Body of pancreas (tissue), 4 donors: Measurements from ENCODE around the gene FAM90A26. TPM values are rescaled to one million over a fixed set of nuclear protein-coding genes. Genes with fewer than 3 reads are reported as not detected.
"Not testable (repeated sequence)": the region's sequence is repeated elsewhere in the genome, so short reads cannot be mapped to it uniquely, and the experiment has no call there.

ENCODE experiments used
- ATAC-seq: fragments of 150-250 bp; one replicate; pipeline ENCODE4 v1.9.1; 2016
- DNase-seq, 4 donors: peaks; one replicate each; pipeline ENCODE4 v3.0.0-alpha.2; 2019
- H3K27ac ChIP-seq, 4 donors: fragments of 200-600 bp; sonication (generic); 1 replicate in 3 of 4; 2 replicates in 1 of 4; pipeline versions ENCODE4 v1.5.1 to v1.6.1; 2016 to 2019; ENCODE audit warnings: mild to moderate bottlenecking in 1 of 4, mixed read lengths in 1 of 4, moderate library complexity in 1 of 4
- H3K27me3 ChIP-seq, 2 donors: fragments of 200-600 bp; sonication (generic); one replicate each; pipeline ENCODE4 v1.6.0; 2016; ENCODE audit warnings: mild to moderate bottlenecking in 1 of 2
- H3K36me3 ChIP-seq, 2 donors: fragments of 200-600 bp; sonication (generic); replicated peaks in 1 of 2; 2 replicates each; pipeline ENCODE4 v1.5.1; 2016; ENCODE audit warnings: low read depth in 2 of 2; ENCODE audit not compliant: insufficient read depth in 1 of 2
- H3K4me1 ChIP-seq: fragments of 200-600 bp; sonication (generic); one replicate; pipeline ENCODE4 v1.6.0; 2016
- H3K4me3 ChIP-seq, 2 donors: fragments of 200-600 bp; sonication (generic); 1 replicate in 1 of 2; 2 replicates in 1 of 2; pipeline ENCODE4 v1.5.1; 2016 to 2019
- H3K9me3 ChIP-seq, 3 donors: fragments of 200-600 bp; sonication (generic); 1 replicate in 2 of 3; 2 replicates in 1 of 3; pipeline ENCODE4 v1.5.1; 2016
- POLR2A ChIP-seq, 3 donors: fragments of 450-650 bp; IDR thresholded peaks; one replicate each; pipeline ENCODE4 v1.6.1; 2016; ENCODE audit warnings: antibody characterized with exemption in 3 of 3, mild to moderate bottlenecking in 2 of 3
- WGBS, 2 donors: methylation state at CpG; one replicate each; pipeline ENCODE4 v1.1.5; 2017; 5-methylcytosine and 5-hydroxymethylcytosine counted together
- intact Hi-C: fragments of 100-400 bp; cut with DNase I; formaldehyde crosslinking; loops from one replicate; pipeline ENCODE4 v1.15.1; 2023
- total RNA-seq, 2 donors: library from RNA; depleted of rRNA; stranded (reverse); fragments of >200 nt; gene quantifications; one replicate each; pipeline ENCODE4 v1.1.0, GENCODE V29; 2016

Gene FAM90A26
- total RNA-seq, 2 donors from 2014 or later: not detected

GRCh38 chr4:9153008-9153570, 17.1 kb upstream of the FAM90A26 start:
- H3K9me3 ChIP-seq, intact Hi-C loops, H3K27me3 ChIP-seq, H3K36me3 ChIP-seq, H3K4me1 ChIP-seq: not testable (repeated sequence)
- WGBS, 2 donors: 0% methylated on average over 6 to 39 of the region's 53 CpGs
- TF ChIP-seq POLR2A (IDR thresholded peaks at IDR 0.05): peak in 2 of 3 donors; percentile 65 to 71
- Histone ChIP-seq H3K27ac (peak overlapping the region in 3 of 4 donors; percentile 75 to 90 (median 89)), H3K4me3 (peak overlapping the region; percentile 74 to 83)
- DNase-seq (peak; percentile 98 to 100 (median 99)), ATAC-seq (peak; percentile 100)

- H3K36me3 ChIP-seq, H3K9me3 ChIP-seq, H3K27me3 ChIP-seq, H3K4me1 ChIP-seq, intact Hi-C loops, ATAC-seq: not testable (repeated sequence)
- H3K4me3 ChIP-seq: peak overlapping the region; percentile 74 to 83
- H3K27ac ChIP-seq: peak overlapping the region in 3 of 4 donors; percentile 75 to 90 (median 89)
- peak in 2 of 4 donors; percentile 14 to 15 for DNase-seq
- 7 to 50% methylated on average over 3 to 27 of the region's 27 CpGs for WGBS, 2 donors
Measured at GRCh38 chr4:9153571-9154157, 16.5 kb upstream of the FAM90A26 start.

GRCh38 chr4:9155101-9155886, 14.9 kb upstream of the FAM90A26 start:
- H3K27ac ChIP-seq, ATAC-seq, H3K4me3 ChIP-seq, H3K9me3 ChIP-seq, H3K4me1 ChIP-seq, intact Hi-C loops, H3K36me3 ChIP-seq, H3K27me3 ChIP-seq, DNase-seq: not testable (repeated sequence)
- WGBS, 2 donors: 77 to 85% methylated on average over 7 to 12 of the region's 12 CpGs

- intact Hi-C loops, H3K9me3 ChIP-seq, H3K36me3 ChIP-seq, ATAC-seq, H3K27me3 ChIP-seq, H3K4me1 ChIP-seq, H3K27ac ChIP-seq, H3K4me3 ChIP-seq: not testable (repeated sequence)
- 0% methylated on average over 1 of the region's 6 CpGs; no CpG with 5 or more reads in 1 of the 2 donors for WGBS, 2 donors
- DNase-seq: peak in 1 of 4 donors; percentile 68
Measured at GRCh38 chr4:9158392-9158791, 11.8 kb upstream of the FAM90A26 start.

- intact Hi-C loops, H3K27me3 ChIP-seq, ATAC-seq, H3K27ac ChIP-seq, H3K4me3 ChIP-seq, H3K36me3 ChIP-seq, H3K4me1 ChIP-seq, H3K9me3 ChIP-seq, DNase-seq: not testable (repeated sequence)
- no CpG with 5 or more reads among the region's 6 CpGs for WGBS, 2 donors
Measured at GRCh38 chr4:9160046-9160445, 10.2 kb upstream of the FAM90A26 start.

GRCh38 chr4:9165990-9166389, 4.2 kb upstream of the FAM90A26 start:
- H3K36me3 ChIP-seq, H3K9me3 ChIP-seq, ATAC-seq, intact Hi-C loops, H3K27ac ChIP-seq, H3K4me3 ChIP-seq, DNase-seq, H3K4me1 ChIP-seq, H3K27me3 ChIP-seq: not testable (repeated sequence)
- WGBS, 2 donors: no CpG with 5 or more reads among the region's 8 CpGs

- H3K27ac ChIP-seq, H3K4me1 ChIP-seq, intact Hi-C loops, H3K4me3 ChIP-seq, ATAC-seq, DNase-seq, H3K9me3 ChIP-seq, H3K36me3 ChIP-seq, H3K27me3 ChIP-seq: not testable (repeated sequence)
- WGBS, 2 donors: 43% methylated on average over 3 of the region's 13 CpGs; no CpG with 5 or more reads in 1 of the 2 donors
Measured at GRCh38 chr4:9210357-9210756, 40.1 kb downstream of the FAM90A26 start, which contains the start of gene USP17L10. Gene USP17L10 (plus strand): TSS chr4:9210657. CDS start chr4:9210657, 0 bp downstream.

- H3K4me3 ChIP-seq, intact Hi-C loops, H3K27ac ChIP-seq, H3K27me3 ChIP-seq, H3K36me3 ChIP-seq, ATAC-seq, H3K4me1 ChIP-seq, H3K9me3 ChIP-seq: not testable (repeated sequence)
- 62 to 71% methylated on average over 10 of the region's 14 CpGs for WGBS, 2 donors
- DNase-seq: peak in 1 of 4 donors; percentile 3
Measured at GRCh38 chr4:9214701-9215100, 44.5 kb downstream of the FAM90A26 start.

- H3K27ac ChIP-seq, H3K9me3 ChIP-seq, H3K4me3 ChIP-seq, H3K27me3 ChIP-seq, H3K36me3 ChIP-seq, ATAC-seq, DNase-seq, H3K4me1 ChIP-seq, intact Hi-C loops: not testable (repeated sequence)
- WGBS, 2 donors: no CpG with 5 or more reads among the region's 14 CpGs
Measured at GRCh38 chr4:9215105-9215504, 44.9 kb downstream of the FAM90A26 start, which contains the start of gene USP17L11. Gene USP17L11 (plus strand): TSS chr4:9215405. CDS start chr4:9215405, 0 bp downstream.

GRCh38 chr4:9219852-9220251, 49.6 kb downstream of the FAM90A26 start, which contains the start of gene USP17L12:
Gene USP17L12 (plus strand): TSS chr4:9220152. CDS start chr4:9220152, 0 bp downstream.
- WGBS, 2 donors: no CpG with 5 or more reads among the region's 13 CpGs
- H3K4me1 ChIP-seq, H3K9me3 ChIP-seq, DNase-seq, ATAC-seq, H3K27me3 ChIP-seq, intact Hi-C loops, H3K27ac ChIP-seq, H3K4me3 ChIP-seq, H3K36me3 ChIP-seq: not testable (repeated sequence)

- H3K27ac ChIP-seq, H3K36me3 ChIP-seq, H3K4me3 ChIP-seq, intact Hi-C loops, H3K4me1 ChIP-seq, H3K9me3 ChIP-seq, H3K27me3 ChIP-seq, ATAC-seq, DNase-seq: not testable (repeated sequence)
- no CpG with 5 or more reads among the region's 14 CpGs for WGBS, 2 donors
Measured at GRCh38 chr4:9224596-9224995, 54.4 kb downstream of the FAM90A26 start, which contains the start of gene USP17L13. Gene USP17L13 (plus strand): TSS chr4:9224896. CDS start chr4:9224896, 0 bp downstream.
